ENCODE measurements around the gene IDH3A. TPM values are rescaled to one million over a fixed set of nuclear protein-coding genes. Genes with fewer than 3 reads are reported as not detected.

IDH3A gene
- polyA plus RNA-seq, 4 donors, result 38.0 to 58.9 (median 58.0) TPM

DNA sequence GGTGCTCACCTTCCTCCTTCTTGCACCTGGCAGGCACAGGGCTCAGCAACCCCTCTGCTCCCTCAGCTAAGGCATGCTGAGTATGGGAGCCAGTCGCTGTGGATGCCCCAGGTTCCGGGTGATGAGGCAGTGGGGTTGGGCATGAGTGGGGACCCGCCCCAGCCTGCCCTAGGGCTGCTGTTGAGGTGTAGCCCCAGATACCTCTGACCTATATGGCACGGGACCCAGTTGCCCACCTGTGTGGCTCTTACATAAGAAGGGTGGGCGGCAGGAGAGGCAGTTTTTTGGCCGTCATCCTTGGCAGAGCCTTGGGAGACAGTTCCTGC is 64.2 kb downstream of the IDH3A start:
- no peak for DNase-seq (ENCODE audit: low read depth in 4 of 4, low spot score in 3 of 4)

- DNase-seq (ENCODE audit: low read depth in 4 of 4, low spot score in 3 of 4), result no peak
These were observed 64.8 kb downstream of the IDH3A start for GRCh38 chr15:78213956-78214355.

GRCh38 chr15:78216276-78217104 is 67.3 kb downstream of the IDH3A start:
- DNase-seq (ENCODE audit: low read depth in 4 of 4, low spot score in 3 of 4), result no peak

DNA sequence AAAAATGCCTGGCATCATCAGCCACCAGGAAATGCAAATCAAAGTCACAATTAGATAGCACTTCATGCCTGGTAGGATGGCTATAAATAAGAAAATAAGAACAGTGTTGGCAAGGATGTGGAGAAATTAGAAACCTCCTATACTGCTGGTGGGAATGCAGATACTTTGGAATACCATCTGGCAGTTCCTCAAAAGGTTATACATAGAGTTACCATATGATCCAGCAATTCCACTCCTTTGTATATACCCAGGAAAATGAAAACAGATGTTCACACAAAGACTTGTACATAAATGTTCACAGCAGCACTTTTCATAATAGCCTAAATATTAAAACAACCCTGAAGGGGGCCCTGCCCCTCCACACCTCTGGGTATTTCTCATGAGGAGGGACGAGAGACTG is 71.6 kb downstream of the IDH3A start:
- no peak for DNase-seq (ENCODE audit: low read depth in 4 of 4, low spot score in 3 of 4)

Other genes with a start within 250 kb of the IDH3A start
- gene TBC1D2B, start 71.7 kb upstream of the IDH3A start, polyA plus RNA-seq (ENCODE audit: insufficient read length in 4 of 4), result 10 to 100 TPM; 30.1 to 45.4 (median 31.3) TPM
- gene SH2D7, start 56.8 kb upstream of the IDH3A start, polyA plus RNA-seq (ENCODE audit: insufficient read length in 4 of 4), result under 1 TPM; 0.33 to 0.80 (median 0.57) TPM
- 10 to 100 TPM; 15.6 to 30.5 (median 29.3) TPM for gene CIB2, start 17.9 kb upstream of the IDH3A start, polyA plus RNA-seq (ENCODE audit: insufficient read length in 4 of 4)
- 1 to 10 TPM in 3 of 4 donors, under 1 TPM in 1; 0.73 to 1.7 (median 1.2) TPM for gene ACSBG1, start 85.2 kb downstream of the IDH3A start, polyA plus RNA-seq (ENCODE audit: insufficient read length in 4 of 4)
- gene DNAJA4, start 115.2 kb downstream of the IDH3A start, polyA plus RNA-seq (ENCODE audit: insufficient read length in 4 of 4), result 10 to 100 TPM; 21.2 to 28.4 (median 25.4) TPM
- 100 to 1,000 TPM in 3 of 4 donors, 10 to 100 TPM in 1; 90.0 to 113 (median 106) TPM for gene SKIC8, start 150.2 kb downstream of the IDH3A start, polyA plus RNA-seq (ENCODE audit: insufficient read length in 4 of 4)
- 10 to 100 TPM; 52.3 to 65.6 (median 58.7) TPM for gene CRABP1, start 191.0 kb downstream of the IDH3A start, polyA plus RNA-seq (ENCODE audit: insufficient read length in 4 of 4)